HL-60 (cell line): ENCODE results near the gene SEC14L5.

Experiments
- POLR2AphosphoS5 ChIP-seq: IDR thresholded peaks from 2 replicates; pipeline ENCODE4 v1.6.1; 2012; ENCODE audit warnings: low read depth
- TF ChIP-seq, protein P1 (sequence below): IDR thresholded peaks from one replicate; pipeline ENCODE4 v1.5.1; 2011; ENCODE audit warnings: low read length, control low read depth, inconsistent platforms; ENCODE audit not compliant: insufficient read depth
- TF ChIP-seq, protein P2 (sequence below): IDR thresholded peaks from 2 replicates; pipeline ENCODE4 v1.6.1; 2012; ENCODE audit warnings: low read depth; ENCODE audit not compliant: insufficient replicate concordance

DNA sequence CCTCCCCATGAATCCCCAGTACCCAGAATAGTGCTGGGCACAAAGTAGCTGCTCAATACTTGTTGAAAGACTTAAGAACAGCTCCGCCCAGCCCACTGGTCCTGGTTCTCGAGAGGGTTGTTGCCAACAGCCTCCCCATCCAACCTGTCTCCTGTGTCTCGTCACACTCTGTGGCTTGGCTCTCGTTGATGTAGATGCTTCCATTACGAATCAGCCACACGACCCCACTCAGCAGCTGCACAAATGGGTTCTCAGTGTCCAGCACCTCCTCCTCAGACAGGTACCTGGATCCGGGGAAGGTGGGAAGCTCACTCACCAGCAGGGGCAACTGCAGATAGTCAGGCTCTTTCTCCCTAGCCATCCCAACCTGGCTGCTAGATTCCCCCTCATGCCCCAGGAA is 73.5 kb downstream of the SEC14L5 start:
- TF ChIP-seq, protein P1, sequence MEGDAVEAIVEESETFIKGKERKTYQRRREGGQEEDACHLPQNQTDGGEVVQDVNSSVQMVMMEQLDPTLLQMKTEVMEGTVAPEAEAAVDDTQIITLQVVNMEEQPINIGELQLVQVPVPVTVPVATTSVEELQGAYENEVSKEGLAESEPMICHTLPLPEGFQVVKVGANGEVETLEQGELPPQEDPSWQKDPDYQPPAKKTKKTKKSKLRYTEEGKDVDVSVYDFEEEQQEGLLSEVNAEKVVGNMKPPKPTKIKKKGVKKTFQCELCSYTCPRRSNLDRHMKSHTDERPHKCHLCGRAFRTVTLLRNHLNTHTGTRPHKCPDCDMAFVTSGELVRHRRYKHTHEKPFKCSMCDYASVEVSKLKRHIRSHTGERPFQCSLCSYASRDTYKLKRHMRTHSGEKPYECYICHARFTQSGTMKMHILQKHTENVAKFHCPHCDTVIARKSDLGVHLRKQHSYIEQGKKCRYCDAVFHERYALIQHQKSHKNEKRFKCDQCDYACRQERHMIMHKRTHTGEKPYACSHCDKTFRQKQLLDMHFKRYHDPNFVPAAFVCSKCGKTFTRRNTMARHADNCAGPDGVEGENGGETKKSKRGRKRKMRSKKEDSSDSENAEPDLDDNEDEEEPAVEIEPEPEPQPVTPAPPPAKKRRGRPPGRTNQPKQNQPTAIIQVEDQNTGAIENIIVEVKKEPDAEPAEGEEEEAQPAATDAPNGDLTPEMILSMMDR = no peak
- no peak for TF ChIP-seq POLR2AphosphoS5
- TF ChIP-seq, protein P2, sequence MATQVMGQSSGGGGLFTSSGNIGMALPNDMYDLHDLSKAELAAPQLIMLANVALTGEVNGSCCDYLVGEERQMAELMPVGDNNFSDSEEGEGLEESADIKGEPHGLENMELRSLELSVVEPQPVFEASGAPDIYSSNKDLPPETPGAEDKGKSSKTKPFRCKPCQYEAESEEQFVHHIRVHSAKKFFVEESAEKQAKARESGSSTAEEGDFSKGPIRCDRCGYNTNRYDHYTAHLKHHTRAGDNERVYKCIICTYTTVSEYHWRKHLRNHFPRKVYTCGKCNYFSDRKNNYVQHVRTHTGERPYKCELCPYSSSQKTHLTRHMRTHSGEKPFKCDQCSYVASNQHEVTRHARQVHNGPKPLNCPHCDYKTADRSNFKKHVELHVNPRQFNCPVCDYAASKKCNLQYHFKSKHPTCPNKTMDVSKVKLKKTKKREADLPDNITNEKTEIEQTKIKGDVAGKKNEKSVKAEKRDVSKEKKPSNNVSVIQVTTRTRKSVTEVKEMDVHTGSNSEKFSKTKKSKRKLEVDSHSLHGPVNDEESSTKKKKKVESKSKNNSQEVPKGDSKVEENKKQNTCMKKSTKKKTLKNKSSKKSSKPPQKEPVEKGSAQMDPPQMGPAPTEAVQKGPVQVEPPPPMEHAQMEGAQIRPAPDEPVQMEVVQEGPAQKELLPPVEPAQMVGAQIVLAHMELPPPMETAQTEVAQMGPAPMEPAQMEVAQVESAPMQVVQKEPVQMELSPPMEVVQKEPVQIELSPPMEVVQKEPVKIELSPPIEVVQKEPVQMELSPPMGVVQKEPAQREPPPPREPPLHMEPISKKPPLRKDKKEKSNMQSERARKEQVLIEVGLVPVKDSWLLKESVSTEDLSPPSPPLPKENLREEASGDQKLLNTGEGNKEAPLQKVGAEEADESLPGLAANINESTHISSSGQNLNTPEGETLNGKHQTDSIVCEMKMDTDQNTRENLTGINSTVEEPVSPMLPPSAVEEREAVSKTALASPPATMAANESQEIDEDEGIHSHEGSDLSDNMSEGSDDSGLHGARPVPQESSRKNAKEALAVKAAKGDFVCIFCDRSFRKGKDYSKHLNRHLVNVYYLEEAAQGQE = no peak
